K562 (cell line): Measurements from ENCODE around the gene ALDH18A1. TPM values are rescaled to one million over a fixed set of nuclear protein-coding genes. Genes with fewer than 3 reads are reported as not detected.

ENCODE experiments used
- ATAC-seq: fragments of 200-7000 bp; cut with Tn5 transposase; 3 replicates; pipeline ENCODE4 v1.9.1; 2020; ENCODE audit warnings: moderate library complexity
- BruUV-seq: library from RNA; stranded (reverse); fragments of 400-500 nt; replicated peaks from 2 replicates; lab custom pipeline; 2021; lab: Mats Ljungman, UMichigan
- CTCF ChIA-PET: fragments of 300-600 bp; formaldehyde crosslinking; extraction: SDS; loops from one replicate; lab custom pipeline; 2021; ENCODE audit warnings: low intra/inter-chr PET ratio; lab: Yijun Ruan, JAX
- POLR2A ChIA-PET: fragments of 300-600, 350-650 bp; sonication (Branson Sonifier 250); formaldehyde crosslinking; extraction: SDS; loops from one replicate; lab custom pipeline; 2021; ENCODE audit warnings: antibody characterized with exemption, inconsistent platforms; lab: Yijun Ruan, JAX
- DNase-seq, 4 experiments: peaks; one replicate each; pipeline versions ENCODE4 v3.0.0 to v3.0.0-alpha.2; 2011 to 2018; ENCODE audit warnings: low spot score in 3 of 4, mixed read lengths in 3 of 4; ENCODE audit errors: extremely low read depth in 1 of 4
- FAIRE-seq: peaks from 2 replicates; lab custom pipeline; 2011; peaks lifted over from hg19 to GRCh38; lab: Jason Lieb, UNC
- H2AFZ ChIP-seq: 2 replicates; pipeline ENCODE4 v1.6.0; 2011; ENCODE audit warnings: low read depth, low read length, control low read depth, inconsistent platforms
- H3K27ac ChIP-seq: fragments of 200-600 bp; 3 replicates; pipeline ENCODE4 v1.8.0; 2011; ENCODE audit warnings: low read depth, mild to moderate bottlenecking, control low read depth, inconsistent platforms, low read length, moderate library complexity, mixed read lengths; ENCODE audit errors: extremely low read depth
- H3K27me3 ChIP-seq, 2 experiments: fragments of 300-600 bp in 1 of 2; 2 replicates in 1 of 2; 3 replicates in 1 of 2; pipeline versions ENCODE4 v1.6.0 to v1.8.0; 2011; ENCODE audit warnings: inconsistent platforms in 2 of 2, low read length in 2 of 2, mild to moderate bottlenecking in 1 of 2, mixed read lengths in 1 of 2, moderate library complexity in 1 of 2; ENCODE audit not compliant: control insufficient read depth in 2 of 2, insufficient read depth in 2 of 2
- H3K36me3 ChIP-seq: fragments of 300-600 bp; 3 replicates; pipeline ENCODE4 v1.8.0; 2011; ENCODE audit warnings: mild to moderate bottlenecking, low read length, inconsistent platforms; ENCODE audit not compliant: control insufficient read depth, insufficient read depth
- H3K4me1 ChIP-seq, 2 experiments: fragments of 200-600 bp in 1 of 2; replicated peaks in 1 of 2; 2 replicates in 1 of 2; 3 replicates in 1 of 2; pipeline versions ENCODE4 v1.5.1 to v1.8.0; 2011; ENCODE audit warnings: inconsistent platforms in 2 of 2, low read length in 2 of 2, mild to moderate bottlenecking in 1 of 2, mixed read lengths in 1 of 2, moderate library complexity in 1 of 2; ENCODE audit not compliant: control insufficient read depth in 2 of 2, insufficient read depth in 2 of 2
- H3K4me2 ChIP-seq: 2 replicates; pipeline ENCODE4 v1.6.1; 2011; ENCODE audit warnings: low read length, control low read depth, inconsistent platforms, mixed read lengths; ENCODE audit not compliant: insufficient read depth
- H3K4me3 ChIP-seq: fragments of 200-600 bp; sonication (generic), shearing (Covaris generic); 2 replicates; pipeline ENCODE4 v1.5.1; 2016; ENCODE audit warnings: control low read depth, inconsistent platforms
- H3K79me2 ChIP-seq: fragments of 200-600 bp; 3 replicates; pipeline ENCODE4 v1.8.0; 2011; ENCODE audit warnings: low read length, inconsistent platforms; ENCODE audit not compliant: control insufficient read depth, insufficient read depth
- H3K9ac ChIP-seq, 2 experiments: 2 replicates each; pipeline versions ENCODE4 v1.6.0 to v1.6.1; 2011; ENCODE audit warnings: low read depth in 2 of 2, low read length in 2 of 2, control low read depth in 1 of 2, inconsistent platforms in 1 of 2, mild to moderate bottlenecking in 1 of 2, mixed read lengths in 1 of 2; ENCODE audit not compliant: insufficient read depth in 1 of 2
- H3K9me1 ChIP-seq: one replicate; pipeline ENCODE4 v1.6.0; 2011; ENCODE audit warnings: inconsistent platforms, mild to moderate bottlenecking, low read length, moderate library complexity; ENCODE audit not compliant: control insufficient read depth, insufficient read depth
- H3K9me3 ChIP-seq: replicated peaks from 2 replicates; pipeline ENCODE4 v1.5.1; 2011; ENCODE audit warnings: low read depth, low read length, inconsistent platforms; ENCODE audit not compliant: control insufficient read depth, insufficient read depth
- H4K20me1 ChIP-seq: replicated peaks from 2 replicates; pipeline ENCODE4 v1.6.1; 2011; ENCODE audit warnings: low read length, inconsistent platforms, mixed read lengths; ENCODE audit not compliant: control insufficient read depth, insufficient read depth
- BRF1 ChIP-seq: IDR thresholded peaks from 3 replicates; pipeline ENCODE4 v1.6.1; 2011; ENCODE audit warnings: borderline replicate concordance, mild to moderate bottlenecking; ENCODE audit not compliant: insufficient read length; ENCODE audit errors: extremely low read depth
- CBFA2T3 ChIP-seq: fragments of 450-650 bp; IDR thresholded peaks from 2 replicates; pipeline ENCODE4 v1.6.1; 2017
- FOXK2 ChIP-seq, 2 experiments: fragments of 450-650 bp; IDR thresholded peaks in 1 of 2; conservative IDR thresholded peaks in 1 of 2; 2 replicates each; pipeline ENCODE4 v1.6.1; 2016; ENCODE audit warnings: low read depth in 2 of 2, mild to moderate bottlenecking in 1 of 2
- GATA2 ChIP-seq: sonication (generic); formaldehyde crosslinking; IDR thresholded peaks from 2 replicates; pipeline ENCODE4 v1.4.0; 2020; ENCODE audit warnings: mild to moderate bottlenecking, missing genetic modification reagents
- HDAC3 ChIP-seq: fragments of 450-650 bp; IDR thresholded peaks from 2 replicates; pipeline ENCODE4 v1.6.1; 2018; ENCODE audit warnings: borderline replicate concordance, mild to moderate bottlenecking, moderate library complexity; ENCODE audit not compliant: partially characterized antibody
- HLTF ChIP-seq: fragments of 450-650 bp; IDR thresholded peaks from 2 replicates; pipeline ENCODE4 v1.6.1; 2016
- KAT2B ChIP-seq: IDR thresholded peaks from one replicate; pipeline ENCODE4 v1.6.1; 2012; ENCODE audit warnings: low read depth, mild to moderate bottlenecking, control low read depth, inconsistent platforms, low read length, moderate library complexity
- MTA2 ChIP-seq: fragments of 450-650 bp; IDR thresholded peaks from 2 replicates; pipeline ENCODE4 v1.6.1; 2016; ENCODE audit warnings: low read depth
- NCOR1 ChIP-seq: fragments of 450-650 bp; IDR thresholded peaks from 2 replicates; pipeline ENCODE4 v1.6.1; 2016; ENCODE audit warnings: mild to moderate bottlenecking, moderate library complexity
- RBM15 ChIP-seq: fragments of 200-400 bp; formaldehyde crosslinking; IDR thresholded peaks from 2 replicates; pipeline ENCODE4 v1.6.1; 2018; ENCODE audit warnings: mild to moderate bottlenecking, low read length, moderate library complexity; ENCODE audit not compliant: insufficient read depth
- RBM17 ChIP-seq: fragments of 200-400 bp; formaldehyde crosslinking; IDR thresholded peaks from 2 replicates; pipeline ENCODE4 v1.6.1; 2017; ENCODE audit warnings: low read depth, mild to moderate bottlenecking, low read length, borderline replicate concordance
- RBM39 ChIP-seq: fragments of 200-400 bp; formaldehyde crosslinking; optimal IDR thresholded peaks from 2 replicates; pipeline ENCODE3; 2018; ENCODE audit warnings: low read depth, low read length
- SIX5 ChIP-seq, 2 experiments: IDR thresholded peaks; 2 replicates each; pipeline ENCODE4 v1.6.1; 2011; ENCODE audit warnings: low read length in 2 of 2, borderline replicate concordance in 1 of 2, low read depth in 1 of 2, mild to moderate bottlenecking in 1 of 2, moderate library complexity in 1 of 2; ENCODE audit not compliant: insufficient read depth in 1 of 2
- SMAD1 ChIP-seq: fragments of 150-350 bp; IDR thresholded peaks from 2 replicates; pipeline ENCODE4 v1.6.1; 2014; ENCODE audit warnings: low read length, low read depth; ENCODE audit not compliant: partially characterized antibody
- SMARCA4 ChIP-seq: fragments of 450-650 bp; IDR thresholded peaks from 2 replicates; pipeline ENCODE4 v1.6.1; 2016
- SMC3 ChIP-seq: conservative IDR thresholded peaks from 2 replicates; pipeline ENCODE4 v1.6.1; 2011; ENCODE audit warnings: low read depth, low read length, improper control_type of control experiment; ENCODE audit not compliant: insufficient read depth
- SP2 ChIP-seq: IDR thresholded peaks from 2 replicates; pipeline ENCODE4 v1.6.1; 2011; ENCODE audit warnings: mild to moderate bottlenecking, low read depth, low read length, moderate library complexity; ENCODE audit not compliant: poor library complexity, severe bottlenecking; ENCODE audit errors: extremely low read depth
- STAT5A ChIP-seq: IDR thresholded peaks from 2 replicates; pipeline ENCODE4 v1.6.1; 2012; ENCODE audit warnings: low read length, inconsistent platforms, borderline replicate concordance
- TEAD2 ChIP-seq: fragments of 450-650 bp; IDR thresholded peaks from 2 replicates; pipeline ENCODE4 v1.6.1; 2016; ENCODE audit warnings: missing genetic modification characterization, control low read depth, missing compliant biosample characterization
- TRIM28 ChIP-seq: fragments of 450-650 bp; IDR thresholded peaks from 2 replicates; pipeline ENCODE4 v1.6.1; 2017
- YBX1 ChIP-seq: fragments of 450-650 bp; IDR thresholded peaks from 2 replicates; pipeline ENCODE4 v1.7.1; 2016; ENCODE audit warnings: mild to moderate bottlenecking
- ZNF212 ChIP-seq: fragments of 450-650 bp; formaldehyde crosslinking; IDR thresholded peaks from 2 replicates; pipeline ENCODE4 v1.4.0; 2020; ENCODE audit warnings: mild to moderate bottlenecking
- ZNF316 ChIP-seq: fragments of 450-650 bp; IDR thresholded peaks from 2 replicates; pipeline ENCODE4 v1.6.1; 2016
- ZNF507 ChIP-seq: conservative IDR thresholded peaks from 2 replicates; pipeline ENCODE4 v1.6.1; 2017; ENCODE audit warnings: missing genetic modification characterization, missing compliant biosample characterization
- in situ Hi-C: fragments of 300-500 bp; cut with MboI; formaldehyde crosslinking; loops from 4 replicates; pipeline ENCODE4 v1.15.0; 2018; ENCODE audit warnings: inconsistent platforms, mixed read lengths
- intact Hi-C: fragments of 100-400 bp; cut with micrococcal nuclease; formaldehyde crosslinking; loops from 2 replicates; pipeline ENCODE4 v1.14.2; 2022
- polyA plus RNA-seq, 8 experiments: library from polyadenylated mRNA; depleted of rRNA in 4 of 8; stranded (reverse) in 5 of 8; unstranded in 3 of 8; fragments of >200 nt; fragmentation: Nextera tagmentation in 2 of 8; fragmentation: Illumina TruSeq in 1 of 8; extraction: Ambion mirVana in 2 of 8; extraction: Trizol in 1 of 8; gene quantifications; 2 replicates each; pipeline versions ENCODE4 v1.2.1 to v1.2.3, GENCODE V29; 2011 to 2014; ENCODE audit warnings: inconsistent platforms in 1 of 8, missing spikeins in 1 of 8
- total RNA-seq, 7 experiments: library from RNA; depleted of rRNA in 6 of 7; stranded (reverse); fragments of >200 nt in 6 of 7; fragmentation: Illumina TruSeq in 2 of 7; extraction: Trizol in 2 of 7; gene quantifications; 2 replicates each; pipeline versions ENCODE4 v1.2.1 to v1.2.3, GENCODE V29; 2011 to 2021; ENCODE audit warnings: low replicate concordance in 1 of 7
- TF ChIP-seq, protein P1 (sequence below): sonication (generic); formaldehyde crosslinking; IDR thresholded peaks from 2 replicates; pipeline ENCODE4 v1.8.0; 2022; ENCODE audit warnings: missing genetic modification reagents, mild to moderate bottlenecking, borderline replicate concordance
- TF ChIP-seq, protein P2 (sequence below): fragments of 450-650 bp; IDR thresholded peaks from 2 replicates; pipeline ENCODE4 v1.6.1; 2016

The ALDH18A1 gene
- total and polyA plus RNA-seq, 9 of the 15 experiments (the other 6 are each of a cell fraction or from before 2014, with no cell fraction given), result 12.0 to 83.3 (median 43.8) TPM

DNA sequence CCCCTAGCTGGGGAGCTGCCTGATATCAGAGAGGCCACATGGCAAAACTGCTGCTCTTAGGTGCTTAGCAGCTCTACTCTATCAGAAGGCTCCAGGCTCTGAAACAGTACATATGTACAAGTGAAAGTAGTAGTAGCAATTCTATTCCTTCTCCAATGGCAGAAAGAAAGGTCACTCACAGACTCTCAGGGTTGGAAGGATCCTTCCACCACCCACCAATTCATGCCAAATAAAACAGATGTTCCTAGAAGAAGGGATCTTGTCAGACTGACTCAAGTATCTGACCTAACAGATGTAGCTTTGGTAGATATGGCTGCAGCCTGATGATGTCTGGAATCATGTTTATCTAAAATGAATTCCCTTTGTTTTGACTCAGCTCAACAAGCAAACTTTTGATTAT is 8.0 kb upstream of the ALDH18A1 start:
- in situ Hi-C loops, result no loop called here
- POLR2A ChIA-PET, result interaction anchor here (0.8 to 1.5 kb wide), 3 partner anchors 13 to 20 kb away, joined by 3 to 4 read pairs (median 3); no protein-coding TSS in a partner anchor
- intact Hi-C loops, result no loop called here
- TF ChIP-seq MTA2 (peak; percentile 69), HLTF (no peak), SP2 (no peak), RBM17 (no peak), ZNF316 (no peak), GATA2 (peak; percentile 62), NCOR1 (peak; percentile 86), YBX1 (no peak), HDAC3 (peak; percentile 52), TRIM28 (no peak), ZNF212 (CRISPR knock-in tag) (no peak), TEAD2 (tag) (no peak), STAT5A (peak; percentile 68; the same call in 1 of the 2 replicates), CBFA2T3 (peak; percentile 93), ZNF507 (no peak), SIX5 (IDR thresholded peaks at IDR 0.05; ENCODE audit: borderline replicate concordance in 1 of 2, insufficient read depth in 1 of 2, low read depth in 1 of 2, low read length in 2 of 2) (no peak), SMAD1 (no peak), SMARCA4 (peak; percentile 68), KAT2B (no peak), RBM15 (no peak), SMC3 (no peak), FOXK2 (conservative IDR thresholded peaks at IDR 0.05 in 1 of 2, IDR thresholded peaks at IDR 0.05 in 1 of 2; ENCODE audit: low read depth in 2 of 2) (peak in 1 of 2 experiments; percentile 32; a peak in 1 of 4 replicates), BRF1 (no peak), RBM39 (no peak)
- TF ChIP-seq, protein P1, sequence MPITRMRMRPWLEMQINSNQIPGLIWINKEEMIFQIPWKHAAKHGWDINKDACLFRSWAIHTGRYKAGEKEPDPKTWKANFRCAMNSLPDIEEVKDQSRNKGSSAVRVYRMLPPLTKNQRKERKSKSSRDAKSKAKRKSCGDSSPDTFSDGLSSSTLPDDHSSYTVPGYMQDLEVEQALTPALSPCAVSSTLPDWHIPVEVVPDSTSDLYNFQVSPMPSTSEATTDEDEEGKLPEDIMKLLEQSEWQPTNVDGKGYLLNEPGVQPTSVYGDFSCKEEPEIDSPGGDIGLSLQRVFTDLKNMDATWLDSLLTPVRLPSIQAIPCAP (CRISPR knock-in tag), result no peak
- TF ChIP-seq, protein P2, sequence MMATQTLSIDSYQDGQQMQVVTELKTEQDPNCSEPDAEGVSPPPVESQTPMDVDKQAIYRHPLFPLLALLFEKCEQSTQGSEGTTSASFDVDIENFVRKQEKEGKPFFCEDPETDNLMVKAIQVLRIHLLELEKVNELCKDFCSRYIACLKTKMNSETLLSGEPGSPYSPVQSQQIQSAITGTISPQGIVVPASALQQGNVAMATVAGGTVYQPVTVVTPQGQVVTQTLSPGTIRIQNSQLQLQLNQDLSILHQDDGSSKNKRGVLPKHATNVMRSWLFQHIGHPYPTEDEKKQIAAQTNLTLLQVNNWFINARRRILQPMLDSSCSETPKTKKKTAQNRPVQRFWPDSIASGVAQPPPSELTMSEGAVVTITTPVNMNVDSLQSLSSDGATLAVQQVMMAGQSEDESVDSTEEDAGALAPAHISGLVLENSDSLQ, result peak; percentile 22; the same call in 1 of the 2 replicates

More for the DNA sequence above, 8.0 kb upstream of the ALDH18A1 start:
- no peaks in the 10 kb centered on the region for H3K9me1 ChIP-seq
- DNase-seq (peak; percentile 40 to 78 (median 59)), ATAC-seq (peak; percentile 95), FAIRE-seq (peak; percentile 88)
- BruUV-seq, result no TSS peak
- no peaks in the 10 kb centered on the region; the same call in 1 of the 2 replicates for H4K20me1 ChIP-seq
- no peaks in the 10 kb centered on the region for H3K79me2 ChIP-seq
- H2AFZ ChIP-seq, result no peak overlapping the region
- no peaks in the 10 kb centered on the region for H3K27me3 ChIP-seq
- no peak overlapping the region; a peak in 1 of 4 replicates for H3K9ac ChIP-seq
- no peak overlapping the region for H3K4me3 ChIP-seq
- H3K27ac ChIP-seq, result peak overlapping the region; percentile 58
- CTCF ChIA-PET, result no interaction called here
- no peaks in the 10 kb centered on the region for H3K9me3 ChIP-seq
- peaks cover 26% of the 10 kb centered on the region for H3K36me3 ChIP-seq
- H3K4me2 ChIP-seq, result peak overlapping the region; percentile 37; the same call in 1 of the 2 replicates
- peaks cover 3 to 15% of the 10 kb centered on the region in 2 experiments; a peak in 2 of 5 replicates for H3K4me1 ChIP-seq
